NCI-H146 (cell line): Measurements from ENCODE around the gene BABAM2.

Source experiments
- DNase-seq: peaks from one replicate; lab custom pipeline; 2025; lab: John Stamatoyannopoulos, UW

Gene BABAM2

DNA sequence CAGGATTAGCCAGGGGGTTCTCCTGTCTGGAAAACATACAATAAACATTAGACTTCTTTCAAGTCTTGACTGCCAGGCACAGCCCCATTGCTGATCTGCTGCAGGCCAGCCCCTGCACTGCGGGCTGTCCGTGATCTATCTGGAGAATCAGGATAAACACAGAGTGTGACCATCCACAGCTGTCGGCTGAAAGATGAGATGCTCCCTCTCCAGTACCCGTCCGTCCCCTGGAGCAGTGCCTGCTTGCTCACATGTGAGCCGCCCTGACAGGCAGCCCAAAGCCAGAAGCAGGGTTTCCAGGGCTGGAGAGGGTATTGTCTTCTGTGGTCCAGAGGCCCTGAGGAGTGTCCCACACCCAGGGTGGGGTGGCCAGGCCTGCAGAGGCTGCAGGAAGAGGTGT lies 456.1 kb downstream of the BABAM2 start:
- DNase-seq = no peak

GRCh38 chr2:28347193-28347592 lies 456.7 kb downstream of the BABAM2 start:
- DNase-seq = no peak

- DNase-seq = no peak
Observed at GRCh38 chr2:28347596-28347995, 457.1 kb downstream of the BABAM2 start.

DNA sequence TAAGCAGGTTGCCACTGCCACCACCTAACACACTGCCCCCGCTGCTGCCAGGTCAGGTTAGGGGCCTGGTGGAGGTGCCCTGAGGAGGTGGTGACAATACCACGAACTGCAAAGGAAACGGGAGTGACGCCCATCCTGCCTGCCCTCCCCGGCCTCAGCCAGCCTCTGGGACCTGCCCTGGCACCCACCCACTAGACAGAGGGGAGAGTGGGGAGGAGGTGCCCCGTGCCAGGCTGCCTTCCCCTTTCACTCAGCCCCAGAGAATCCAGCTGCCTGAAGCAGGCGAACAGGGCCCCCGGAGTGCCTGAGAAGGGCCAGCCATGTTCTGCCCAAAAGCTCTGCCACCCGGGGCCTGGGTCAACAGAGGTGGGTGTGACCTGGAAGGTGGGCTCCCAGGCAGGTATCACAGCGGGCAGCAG lies 457.6 kb downstream of the BABAM2 start:
- no peak for DNase-seq

DNA sequence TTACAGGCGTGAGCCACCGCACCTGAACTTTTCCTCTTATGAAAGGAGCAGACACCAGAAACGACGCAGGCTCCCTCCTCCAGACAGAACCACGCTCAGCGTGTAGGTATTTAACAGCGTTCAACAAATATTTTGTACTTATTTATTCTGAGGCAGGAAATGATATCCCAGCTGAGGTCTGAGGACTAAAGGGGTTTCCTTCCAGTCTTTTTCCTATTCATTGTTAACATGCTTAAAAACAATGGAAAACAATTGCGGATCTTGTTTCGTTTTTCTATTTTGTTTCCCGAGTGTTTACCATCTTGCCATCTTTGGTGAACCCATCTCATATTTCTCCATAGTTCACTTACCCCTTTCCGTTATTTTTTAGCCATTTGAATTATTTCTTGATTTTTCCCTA lies 458.4 kb downstream of the BABAM2 start:
- DNase-seq = no peak

GRCh38 chr2:28349546-28350165 lies 459.1 kb downstream of the BABAM2 start:
- DNase-seq = no peak

GRCh38 chr2:28350196-28350595 lies 459.7 kb downstream of the BABAM2 start:
- no peak for DNase-seq

DNA sequence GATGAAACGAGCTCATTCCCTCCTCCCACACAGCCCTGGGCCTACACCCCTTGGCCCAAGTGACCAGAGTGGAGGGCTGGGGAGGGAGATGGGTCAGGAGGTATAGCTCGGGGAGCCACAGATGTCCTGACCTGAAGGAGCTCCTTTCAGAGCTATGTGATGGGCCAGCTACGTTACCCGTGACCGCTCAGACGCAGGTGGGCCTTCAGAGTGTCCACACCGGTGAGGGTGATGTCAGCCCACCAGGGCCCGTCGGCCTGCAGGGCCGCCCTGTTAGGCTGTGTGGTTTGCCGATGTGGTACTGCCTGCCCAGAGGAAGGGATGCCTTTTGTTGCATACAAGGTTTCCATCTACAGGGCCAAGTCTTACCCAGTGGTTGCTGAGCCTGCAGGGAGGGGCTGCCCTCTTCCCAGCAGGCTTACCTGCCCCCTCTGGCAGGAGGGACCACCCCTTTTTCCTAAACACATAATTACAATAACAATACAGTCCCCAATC lies 460.3 kb downstream of the BABAM2 start:
- DNase-seq = no peak

- DNase-seq = no peak
Observed at GRCh38 chr2:28351621-28352020, 461.1 kb downstream of the BABAM2 start.

- DNase-seq = no peak
Observed at GRCh38 chr2:28352104-28352503, 461.6 kb downstream of the BABAM2 start.

DNA sequence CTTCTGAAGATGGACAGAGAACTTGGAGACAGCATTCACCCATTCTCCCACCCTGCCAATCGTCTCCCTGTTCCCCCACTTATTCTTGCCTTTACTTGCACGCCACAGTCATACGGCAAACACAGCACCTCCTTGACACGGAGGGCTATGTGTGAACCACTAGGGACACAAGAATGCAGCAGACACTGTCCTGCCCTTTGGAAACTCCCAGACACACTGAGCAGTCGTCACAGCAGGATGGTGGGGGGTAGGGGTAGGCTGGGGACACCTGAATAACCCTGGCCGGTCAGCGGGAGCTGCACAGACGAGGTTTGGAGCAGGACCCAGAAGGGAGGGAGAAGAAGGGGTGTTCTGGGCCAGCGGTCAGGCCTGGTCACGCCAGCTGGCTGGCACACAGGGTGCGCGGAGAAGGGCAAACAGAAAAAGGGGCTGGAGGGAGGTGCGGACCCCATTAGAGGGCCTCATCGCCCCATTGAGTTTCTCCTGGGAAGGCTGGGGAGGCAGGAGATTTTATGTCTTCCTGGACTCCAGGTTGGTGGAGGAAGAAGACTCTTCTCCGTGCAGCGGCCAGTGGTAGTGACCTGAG lies 462.2 kb downstream of the BABAM2 start:
- no peak for DNase-seq

DNA sequence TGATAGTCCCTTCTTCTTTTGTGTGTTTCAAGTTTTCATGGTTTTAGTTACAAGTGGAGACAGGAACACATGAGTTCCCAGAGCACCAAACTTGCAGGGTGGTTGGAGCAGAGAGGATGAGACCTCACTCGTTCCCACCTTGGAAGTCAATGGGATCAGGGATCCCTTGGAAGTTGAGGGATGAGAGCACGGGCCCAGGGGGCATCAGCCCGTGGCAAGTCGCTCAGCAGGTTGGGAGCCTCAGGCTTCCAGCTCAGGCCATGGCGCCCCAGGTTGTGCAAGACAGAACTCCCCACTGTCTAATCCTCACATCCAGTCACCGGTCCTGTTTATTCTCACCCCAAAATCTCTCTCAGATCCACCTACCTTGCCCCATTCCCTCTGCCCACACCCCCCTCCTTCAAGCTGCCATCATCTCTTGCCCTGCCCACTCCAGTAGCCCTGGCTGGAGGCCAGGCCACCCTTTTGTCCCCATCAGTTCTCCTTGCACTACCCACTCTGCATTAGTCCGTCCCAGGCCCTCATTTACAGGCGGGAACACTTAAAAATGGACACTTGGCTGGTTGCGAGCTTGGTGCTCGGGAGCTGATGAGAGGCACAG lies 464.5 kb downstream of the BABAM2 start:
- DNase-seq = no peak

DNA sequence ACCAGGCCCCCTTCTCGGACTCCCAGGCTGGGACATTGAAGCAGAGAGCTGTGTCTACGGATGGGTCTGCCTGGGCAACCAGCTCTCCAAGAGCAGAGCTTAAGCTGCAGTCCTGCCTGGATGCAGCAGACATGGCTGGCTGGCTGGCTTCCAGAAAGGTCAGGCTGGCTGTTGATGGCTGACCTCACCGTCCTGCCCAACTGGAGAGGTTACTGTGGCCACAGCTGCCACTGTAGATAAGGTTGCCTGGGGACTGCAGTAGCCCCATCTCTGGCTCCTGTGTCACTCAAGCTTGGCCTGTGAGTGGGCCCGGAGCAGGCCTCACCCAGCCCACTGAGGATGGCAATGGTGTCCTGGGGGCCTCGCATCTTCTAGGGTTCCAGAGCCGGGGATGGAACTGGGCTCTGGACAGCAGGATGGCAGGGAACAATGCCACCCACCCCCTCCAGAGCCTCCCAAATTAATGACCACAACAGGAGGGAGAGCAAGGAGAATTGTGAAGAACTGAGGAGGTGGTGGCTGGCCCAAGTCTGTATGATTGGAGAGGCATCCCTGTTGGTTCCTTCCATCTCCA lies 465.1 kb downstream of the BABAM2 start:
- peak; percentile 82 for DNase-seq

- peak; percentile 15 for DNase-seq
Observed at GRCh38 chr2:28356095-28356911, 465.8 kb downstream of the BABAM2 start.

DNA sequence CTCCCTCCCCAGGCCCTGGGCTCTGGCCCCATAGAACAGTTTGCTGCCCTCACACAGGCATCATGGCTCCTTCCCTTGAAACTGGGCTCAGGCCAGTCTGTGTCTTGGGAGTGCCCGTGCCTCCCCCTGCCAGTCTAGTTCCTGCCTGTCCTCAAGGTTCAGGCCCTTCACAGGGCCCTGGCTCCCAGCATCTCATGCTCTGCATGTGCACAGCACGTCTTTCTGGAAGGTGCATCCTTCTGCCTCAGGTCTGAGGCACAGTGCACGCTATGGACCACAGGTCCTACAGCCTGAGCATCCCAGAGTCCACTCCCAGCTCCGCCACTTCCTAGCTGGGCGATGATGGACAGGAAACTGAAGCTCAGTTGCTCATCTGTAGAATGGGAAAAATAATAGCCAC lies 466.5 kb downstream of the BABAM2 start:
- DNase-seq = no peak

DNA sequence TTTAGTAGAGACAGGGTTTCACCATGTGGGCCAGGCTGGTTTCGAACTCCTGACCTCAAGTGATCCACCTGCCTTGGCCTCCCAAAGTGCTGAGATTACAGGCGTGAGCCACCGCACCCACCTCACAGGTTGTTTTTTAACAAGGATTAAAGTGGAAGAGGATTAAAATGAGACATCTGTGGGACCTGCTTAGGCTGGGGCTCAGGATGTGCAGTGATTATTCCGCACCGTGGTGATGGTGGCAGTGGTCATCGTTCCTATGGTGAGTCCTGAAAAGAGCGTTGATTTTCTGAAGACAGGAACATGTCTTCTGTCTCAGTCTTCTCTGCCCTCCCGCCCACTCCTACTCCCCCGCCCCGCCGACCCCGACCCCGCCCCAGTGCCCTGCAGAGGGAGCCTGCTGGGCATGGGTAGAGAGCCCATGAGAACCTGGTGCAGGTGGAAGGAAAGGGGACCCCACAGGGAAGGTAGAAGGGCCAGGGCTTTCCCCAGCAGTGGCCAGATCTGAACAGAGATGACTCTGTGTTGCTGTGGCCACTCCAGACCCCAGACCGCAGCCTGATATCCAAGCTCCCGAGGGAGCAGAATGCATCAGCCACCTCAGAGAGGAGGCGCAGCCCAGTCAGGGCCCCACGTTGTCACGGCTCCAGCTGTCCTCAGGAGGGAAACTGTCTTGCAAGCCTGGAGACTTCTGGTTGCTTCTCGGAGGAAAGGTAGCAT lies 467.6 kb downstream of the BABAM2 start:
- no peak for DNase-seq

DNA sequence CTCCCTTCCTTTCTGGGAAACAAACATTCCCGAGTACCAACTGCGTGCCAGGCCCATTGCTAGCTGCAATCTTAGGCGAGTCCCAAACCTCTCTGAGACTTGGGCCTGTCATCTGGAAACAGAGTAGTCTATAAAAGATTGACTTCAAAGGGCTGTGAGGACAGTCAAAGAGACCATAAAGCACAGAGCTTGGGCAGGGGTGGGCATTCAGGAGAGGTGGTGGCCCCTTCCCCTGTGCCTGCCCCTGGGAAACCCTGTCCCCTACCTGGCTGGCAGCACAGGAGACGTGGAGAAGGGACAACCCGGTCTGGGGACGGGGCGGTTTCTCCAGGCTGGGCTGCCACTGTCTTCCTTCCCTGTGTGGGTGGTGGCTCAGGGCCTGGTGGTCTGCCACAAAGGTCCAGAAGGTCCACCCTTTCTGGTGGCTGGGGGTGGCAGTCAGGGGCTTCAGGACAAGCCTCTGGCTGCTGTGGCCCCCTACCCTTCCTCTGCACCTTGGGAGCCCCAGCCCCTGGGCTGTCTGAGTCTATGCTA lies 468.2 kb downstream of the BABAM2 start:
- no peak for DNase-seq

GRCh38 chr2:28359222-28360057 lies 468.9 kb downstream of the BABAM2 start:
- DNase-seq = peak; percentile 18

DNA sequence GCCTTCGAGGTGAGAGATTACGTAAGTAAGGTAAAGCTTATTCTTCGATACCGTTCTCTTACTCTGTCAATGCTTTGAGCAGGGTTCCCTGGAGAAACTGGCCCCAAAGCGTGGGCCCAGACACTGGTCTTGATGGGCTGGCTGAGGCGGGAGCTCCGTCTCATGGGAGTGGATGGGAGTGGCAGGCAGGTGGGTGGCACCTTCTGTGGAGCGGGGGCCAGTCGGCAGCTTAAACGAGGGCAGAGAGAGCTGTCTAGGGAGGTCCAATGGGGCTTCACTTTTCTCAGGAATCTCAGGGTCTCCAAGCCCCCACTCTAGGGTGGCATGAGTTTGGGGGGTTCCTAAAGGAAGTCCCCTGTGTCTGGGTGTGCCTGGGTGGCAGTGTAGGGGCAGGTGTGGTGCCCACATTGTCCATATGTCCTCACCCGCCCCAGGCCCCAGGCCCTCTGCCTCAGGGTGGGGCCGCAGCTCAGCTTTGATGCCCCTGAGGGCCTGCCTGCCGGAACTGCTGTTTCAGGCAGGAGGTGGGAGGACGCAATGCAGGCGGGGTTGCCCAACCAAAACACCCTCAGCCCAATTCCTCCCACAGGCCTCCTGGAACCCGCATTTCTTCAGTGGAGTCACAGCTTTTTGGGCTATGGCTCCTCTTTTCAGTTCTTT lies 469.7 kb downstream of the BABAM2 start:
- no peak for DNase-seq

- DNase-seq = no peak
Observed at GRCh38 chr2:28360718-28361293, 470.3 kb downstream of the BABAM2 start.
